Testis (tissue), 2 donors: ENCODE measurements around the gene IFNA5.

Experiments used
- POLR2A ChIP-seq: fragments of 450-650 bp; IDR thresholded peaks from one replicate; pipeline ENCODE4 v1.6.1; 2017; ENCODE audit warnings: antibody characterized with exemption, mild to moderate bottlenecking, moderate library complexity
- TF ChIP-seq, protein P1 (sequence below), 3 experiments: fragments of 450-650 bp in 2 of 3; fragments of 200-600 bp in 1 of 3; sonication (generic) in 1 of 3; IDR thresholded peaks; one replicate each; pipeline ENCODE4 v1.5.1; 2016 to 2019; ENCODE audit warnings: antibody characterized with exemption in 3 of 3, mild to moderate bottlenecking in 2 of 3, moderate library complexity in 1 of 3

DNA sequence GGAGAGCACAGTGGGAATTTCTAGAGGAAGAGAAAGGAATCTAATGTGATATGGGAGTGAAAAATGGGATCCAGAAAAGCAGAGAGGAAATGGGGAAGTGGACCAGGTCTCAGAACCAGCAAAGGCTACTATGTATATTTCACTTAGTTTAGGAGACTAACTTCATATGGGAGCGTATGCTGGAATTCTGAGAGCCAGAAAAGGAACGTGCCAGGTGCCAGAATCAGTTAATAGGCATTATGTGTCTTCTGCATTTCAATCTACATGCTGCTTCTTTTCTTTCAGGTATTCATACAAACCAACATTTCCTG lies 36.8 kb downstream of the IFNA5 start:
- TF ChIP-seq, protein P1, sequence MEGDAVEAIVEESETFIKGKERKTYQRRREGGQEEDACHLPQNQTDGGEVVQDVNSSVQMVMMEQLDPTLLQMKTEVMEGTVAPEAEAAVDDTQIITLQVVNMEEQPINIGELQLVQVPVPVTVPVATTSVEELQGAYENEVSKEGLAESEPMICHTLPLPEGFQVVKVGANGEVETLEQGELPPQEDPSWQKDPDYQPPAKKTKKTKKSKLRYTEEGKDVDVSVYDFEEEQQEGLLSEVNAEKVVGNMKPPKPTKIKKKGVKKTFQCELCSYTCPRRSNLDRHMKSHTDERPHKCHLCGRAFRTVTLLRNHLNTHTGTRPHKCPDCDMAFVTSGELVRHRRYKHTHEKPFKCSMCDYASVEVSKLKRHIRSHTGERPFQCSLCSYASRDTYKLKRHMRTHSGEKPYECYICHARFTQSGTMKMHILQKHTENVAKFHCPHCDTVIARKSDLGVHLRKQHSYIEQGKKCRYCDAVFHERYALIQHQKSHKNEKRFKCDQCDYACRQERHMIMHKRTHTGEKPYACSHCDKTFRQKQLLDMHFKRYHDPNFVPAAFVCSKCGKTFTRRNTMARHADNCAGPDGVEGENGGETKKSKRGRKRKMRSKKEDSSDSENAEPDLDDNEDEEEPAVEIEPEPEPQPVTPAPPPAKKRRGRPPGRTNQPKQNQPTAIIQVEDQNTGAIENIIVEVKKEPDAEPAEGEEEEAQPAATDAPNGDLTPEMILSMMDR (IDR thresholded peaks at IDR 0.05): no peak
- no peak for TF ChIP-seq POLR2A
